ENCODE data around the gene PBX1.

DNA sequence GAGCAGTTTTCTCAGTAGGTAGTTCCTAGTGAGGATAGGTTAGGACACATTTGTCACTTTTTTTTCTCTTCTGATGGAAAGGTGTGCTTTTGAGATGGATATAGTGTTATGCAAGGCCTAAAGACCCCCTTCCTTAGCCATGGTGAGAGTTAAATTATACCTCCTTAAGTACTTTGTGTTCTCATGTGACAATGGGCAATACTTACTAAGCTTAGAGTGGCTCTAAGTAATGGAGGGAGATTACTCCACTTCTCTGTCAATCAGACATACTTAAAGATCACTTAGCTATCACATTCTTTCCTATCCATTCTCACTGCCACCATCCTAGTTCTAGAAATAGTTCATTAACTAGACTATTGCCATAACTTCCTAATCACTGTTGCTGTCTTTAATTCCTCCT is 265.6 kb downstream of the PBX1 start:
- TF ChIP-seq, protein P1, sequence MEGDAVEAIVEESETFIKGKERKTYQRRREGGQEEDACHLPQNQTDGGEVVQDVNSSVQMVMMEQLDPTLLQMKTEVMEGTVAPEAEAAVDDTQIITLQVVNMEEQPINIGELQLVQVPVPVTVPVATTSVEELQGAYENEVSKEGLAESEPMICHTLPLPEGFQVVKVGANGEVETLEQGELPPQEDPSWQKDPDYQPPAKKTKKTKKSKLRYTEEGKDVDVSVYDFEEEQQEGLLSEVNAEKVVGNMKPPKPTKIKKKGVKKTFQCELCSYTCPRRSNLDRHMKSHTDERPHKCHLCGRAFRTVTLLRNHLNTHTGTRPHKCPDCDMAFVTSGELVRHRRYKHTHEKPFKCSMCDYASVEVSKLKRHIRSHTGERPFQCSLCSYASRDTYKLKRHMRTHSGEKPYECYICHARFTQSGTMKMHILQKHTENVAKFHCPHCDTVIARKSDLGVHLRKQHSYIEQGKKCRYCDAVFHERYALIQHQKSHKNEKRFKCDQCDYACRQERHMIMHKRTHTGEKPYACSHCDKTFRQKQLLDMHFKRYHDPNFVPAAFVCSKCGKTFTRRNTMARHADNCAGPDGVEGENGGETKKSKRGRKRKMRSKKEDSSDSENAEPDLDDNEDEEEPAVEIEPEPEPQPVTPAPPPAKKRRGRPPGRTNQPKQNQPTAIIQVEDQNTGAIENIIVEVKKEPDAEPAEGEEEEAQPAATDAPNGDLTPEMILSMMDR (conservative IDR thresholded peaks at IDR 0.05; ENCODE audit: low read depth, low read length), result no peak
- TF ChIP-seq EZH2phosphoT487 (IDR thresholded peaks at IDR 0.05; ENCODE audit: borderline replicate concordance, low read length) (no peak), EZH2 (IDR thresholded peaks at IDR 0.05; ENCODE audit: low read length, unreplicated experiment) (no peak)
